Stomach (tissue), 9 donors: ENCODE results near the gene CREB5. TPM values are rescaled to one million over a fixed set of nuclear protein-coding genes. Genes with fewer than 3 reads are reported as not detected.
A peak's percentile ranks its signal among the peaks of the same experiment; 100 is the strongest.

Experiments used
- DNase-seq, 2 donors: peaks; one replicate each; pipeline versions ENCODE4 v3.0.0 to v3.0.0-alpha.2; 2013 to 2019
- H3K27ac ChIP-seq, 5 donors: fragments of 200-600 bp in 4 of 5; sonication (generic) in 4 of 5; one replicate each; pipeline ENCODE4 v1.5.1; 2013 to 2019; ENCODE audit warnings: mild to moderate bottlenecking in 1 of 5, moderate library complexity in 1 of 5
- H3K27me3 ChIP-seq, 3 donors: fragments of 200-600 bp; sonication (generic); one replicate each; pipeline ENCODE4 v1.5.1; 2017 to 2019; ENCODE audit warnings: mixed run types in 1 of 3
- H3K36me3 ChIP-seq, 4 donors: fragments of 200-600 bp; sonication (generic); 1 replicate in 3 of 4; 2 replicates in 1 of 4; pipeline ENCODE4 v1.5.1; 2016 to 2019
- H3K4me1 ChIP-seq, 4 donors: fragments of 200-600 bp; sonication (generic); one replicate each; pipeline ENCODE4 v1.5.1; 2016 to 2019
- H3K4me3 ChIP-seq, 4 donors: fragments of 200-600 bp; sonication (generic) in 3 of 4; one replicate each; pipeline ENCODE4 v1.5.1; 2016 to 2019; ENCODE audit warnings: mild to moderate bottlenecking in 1 of 4
- H3K9me3 ChIP-seq, 4 donors: fragments of 200-600 bp; sonication (generic); one replicate each; pipeline ENCODE4 v1.5.1; 2016 to 2019
- CTCF ChIP-seq, 7 experiments: fragments of 450-650 bp in 4 of 7; fragments of 200-600 bp in 3 of 7; sonication (generic) in 3 of 7; IDR thresholded peaks; one replicate each; pipeline ENCODE4 v1.5.1; 2016 to 2019; ENCODE audit warnings: antibody characterized with exemption in 7 of 7, control low read depth in 2 of 7, mild to moderate bottlenecking in 1 of 7
- EP300 ChIP-seq: sonication (generic); formaldehyde crosslinking; IDR thresholded peaks from one replicate; pipeline ENCODE4 v1.6.1; 2017; ENCODE audit warnings: antibody characterized with exemption
- POLR2A ChIP-seq, 4 donors: fragments of 450-650 bp; IDR thresholded peaks; one replicate each; pipeline ENCODE4 v1.6.1; 2016; ENCODE audit warnings: antibody characterized with exemption in 4 of 4, control low read depth in 2 of 4, mild to moderate bottlenecking in 1 of 4, moderate library complexity in 1 of 4
- POLR2AphosphoS5 ChIP-seq, 3 donors: sonication (generic); formaldehyde crosslinking; IDR thresholded peaks; one replicate each; pipeline ENCODE4 v1.6.1; 2016; ENCODE audit warnings: antibody characterized with exemption in 3 of 3
- WGBS, 5 donors: extraction: QIAGEN DNeasy Blood & Tissue Kit in 3 of 5; methylation state at CpG; one replicate each; pipeline versions ENCODE4 v1.1.5 to v1.1.7; 2013 to 2018; 5-methylcytosine and 5-hydroxymethylcytosine counted together
- intact Hi-C: fragments of 100-400 bp; cut with DNase I; formaldehyde crosslinking; loops from one replicate; pipeline ENCODE4 v1.15.1; 2023; ENCODE audit warnings: low total_unique reads
- polyA plus RNA-seq, 3 donors: library from polyadenylated mRNA; stranded (reverse); fragments of 200-250 nt; gene quantifications; one replicate each; pipeline ENCODE4 v1.2.3, GENCODE V29; 2013
- total RNA-seq, 5 donors: library from RNA; depleted of rRNA; stranded (reverse); fragments of >200 nt; gene quantifications; one replicate each; pipeline versions ENCODE4 v1.1.0 to v1.2.3, GENCODE V29; 2014 to 2016
- donor health status: healthy with polysubstance abuse.
- donor health status: Bipolar disorder and iron deficiency.
- donor health status: healthy.

Gene CREB5
- total and polyA plus RNA-seq, 8 donors = 0.68 to 30.3 (median 1.5) TPM; not detected in 1

- Histone ChIP-seq H3K27ac (no peak overlapping the region), H3K27me3 (peaks cover 0 to 4% (median 0%) of the 10 kb centered on the region in 3 donors), H3K36me3 (no peaks in the 10 kb centered on the region), H3K4me3 (no peak overlapping the region), H3K9me3 (no peaks in the 10 kb centered on the region), H3K4me1 (no peaks in the 10 kb centered on the region)
- DNase-seq = no peak
- WGBS, 5 donors = 31 to 65% (median 43%) methylated on average over 2 of the region's 2 CpGs
- no peak for TF ChIP-seq POLR2AphosphoS5 (IDR thresholded peaks at IDR 0.05)
- TF ChIP-seq POLR2A (IDR thresholded peaks at IDR 0.05) = no peak
- TF ChIP-seq EP300 = no peak
- TF ChIP-seq CTCF (IDR thresholded peaks at IDR 0.05) = no peak
- intact Hi-C loops = no loop called here
These were observed 226.6 kb downstream of the CREB5 start for GRCh38 chr7:28638914-28639313.

- 75 to 92% (median 83%) methylated on average over 2 of the region's 2 CpGs for WGBS, 5 donors
- Histone ChIP-seq H3K9me3 (no peaks in the 10 kb centered on the region), H3K4me3 (no peak overlapping the region), H3K4me1 (no peaks in the 10 kb centered on the region), H3K27me3 (peaks cover 0 to 4% (median 0%) of the 10 kb centered on the region in 3 donors), H3K27ac (no peak overlapping the region), H3K36me3 (no peaks in the 10 kb centered on the region)
- intact Hi-C loops = no loop called here
- TF ChIP-seq CTCF (IDR thresholded peaks at IDR 0.05) (no peak), POLR2A (IDR thresholded peaks at IDR 0.05) (no peak), POLR2AphosphoS5 (IDR thresholded peaks at IDR 0.05) (no peak), EP300 (no peak)
- no peak for DNase-seq
These were observed 227.7 kb downstream of the CREB5 start for GRCh38 chr7:28640001-28640400.

GRCh38 chr7:28641752-28642545, 229.6 kb downstream of the CREB5 start:
- intact Hi-C loops = no loop called here
- no peak for DNase-seq
- Histone ChIP-seq H3K9me3 (no peaks in the 10 kb centered on the region), H3K36me3 (no peaks in the 10 kb centered on the region), H3K27me3 (no peaks in the 10 kb centered on the region), H3K4me1 (no peaks in the 10 kb centered on the region), H3K4me3 (no peak overlapping the region), H3K27ac (no peak overlapping the region)
- TF ChIP-seq EP300 = no peak
- no peak for TF ChIP-seq POLR2AphosphoS5 (IDR thresholded peaks at IDR 0.05)
- no peak for TF ChIP-seq POLR2A (IDR thresholded peaks at IDR 0.05)
- no peak for TF ChIP-seq CTCF (IDR thresholded peaks at IDR 0.05)
- 76 to 81% (median 79%) methylated on average over 11 of the region's 11 CpGs for WGBS, 5 donors

GRCh38 chr7:28643188-28643569, 230.9 kb downstream of the CREB5 start:
- WGBS, 5 donors = 75 to 93% (median 83%) methylated on average over 1 of the region's 1 CpG
- intact Hi-C loops = no loop called here
- no peaks in the 10 kb centered on the region for H3K27me3 ChIP-seq
- no peaks in the 10 kb centered on the region for H3K4me1 ChIP-seq
- DNase-seq = peak in 1 of 2 donors; percentile 53
- no peaks in the 10 kb centered on the region for H3K36me3 ChIP-seq
- no peaks in the 10 kb centered on the region for H3K9me3 ChIP-seq
- TF ChIP-seq POLR2A (IDR thresholded peaks at IDR 0.05) = no peak
- TF ChIP-seq EP300 = no peak
- no peak for TF ChIP-seq CTCF (IDR thresholded peaks at IDR 0.05)
- no peak for TF ChIP-seq POLR2AphosphoS5 (IDR thresholded peaks at IDR 0.05)
- no peak overlapping the region for H3K27ac ChIP-seq
- H3K4me3 ChIP-seq = no peak overlapping the region
